HG03135 (cell line): ENCODE data around the gene TMEM98.
"Not testable (repeated sequence)": the region's sequence is repeated elsewhere in the genome, so short reads cannot be mapped to it uniquely, and the experiment has no call there.

ENCODE experiments used
- ATAC-seq: cut with Tn5 transposase; IDR thresholded peaks from one replicate; pipeline ENCODE4 v1.9.1; 2021; ENCODE audit warnings: mild to moderate bottlenecking, moderate library complexity; ENCODE audit not compliant: unreplicated experiment

Gene TMEM98

GRCh38 chr17:32941419-32942032 is 13.6 kb downstream of the TMEM98 start:
- no peak for ATAC-seq

GRCh38 chr17:32943206-32943605 is 15.3 kb downstream of the TMEM98 start:
- ATAC-seq: no peak

GRCh38 chr17:32943647-32944191 is 15.8 kb downstream of the TMEM98 start:
- ATAC-seq: no peak

- ATAC-seq: no peak
These were observed 16.5 kb downstream of the TMEM98 start for GRCh38 chr17:32944248-32945020.

- ATAC-seq: no peak
These were observed 18.6 kb downstream of the TMEM98 start for GRCh38 chr17:32946375-32947135.

GRCh38 chr17:32947736-32948135 is 19.8 kb downstream of the TMEM98 start:
- ATAC-seq: no peak

GRCh38 chr17:32949181-32949580 is 21.2 kb downstream of the TMEM98 start:
- no peak for ATAC-seq

GRCh38 chr17:32952491-32952890 is 24.5 kb downstream of the TMEM98 start:
- ATAC-seq: not testable (repeated sequence)

GRCh38 chr17:32953045-32953444 is 25.1 kb downstream of the TMEM98 start:
- no peak for ATAC-seq

- ATAC-seq: no peak
These were observed 25.9 kb downstream of the TMEM98 start for GRCh38 chr17:32953857-32954256.

GRCh38 chr17:32954477-32954876 is 26.5 kb downstream of the TMEM98 start:
- no peak for ATAC-seq

GRCh38 chr17:32955155-32955554 is 27.2 kb downstream of the TMEM98 start:
- no peak for ATAC-seq

- no peak for ATAC-seq
These were observed 28.5 kb downstream of the TMEM98 start for GRCh38 chr17:32956240-32956970.

- ATAC-seq: no peak
These were observed 30.5 kb downstream of the TMEM98 start for GRCh38 chr17:32958418-32958817.

- no peak for ATAC-seq
These were observed 32.9 kb downstream of the TMEM98 start for GRCh38 chr17:32960815-32961214.

- ATAC-seq: no peak
These were observed 34.4 kb downstream of the TMEM98 start for GRCh38 chr17:32962320-32962711.

GRCh38 chr17:32964541-32964940 is 36.6 kb downstream of the TMEM98 start:
- ATAC-seq: no peak

- not testable (repeated sequence) for ATAC-seq
These were observed 41.3 kb downstream of the TMEM98 start for GRCh38 chr17:32969231-32969630.

GRCh38 chr17:32970281-32970680 is 42.3 kb downstream of the TMEM98 start:
- no peak for ATAC-seq

- ATAC-seq: no peak
These were observed 43.2 kb downstream of the TMEM98 start for GRCh38 chr17:32971171-32971570.

GRCh38 chr17:32976131-32976530 is 48.2 kb downstream of the TMEM98 start:
- no peak for ATAC-seq
